SHP77 (cell line): ENCODE data around the gene ANTXR1.
"Not testable (repeated sequence)": the region's sequence is repeated elsewhere in the genome, so short reads cannot be mapped to it uniquely, and the experiment has no call there.

Experiments
- DNase-seq, 2 experiments: peaks; one replicate each; lab custom pipeline; 2025; lab: John Stamatoyannopoulos, UW

ANTXR1 gene

DNA sequence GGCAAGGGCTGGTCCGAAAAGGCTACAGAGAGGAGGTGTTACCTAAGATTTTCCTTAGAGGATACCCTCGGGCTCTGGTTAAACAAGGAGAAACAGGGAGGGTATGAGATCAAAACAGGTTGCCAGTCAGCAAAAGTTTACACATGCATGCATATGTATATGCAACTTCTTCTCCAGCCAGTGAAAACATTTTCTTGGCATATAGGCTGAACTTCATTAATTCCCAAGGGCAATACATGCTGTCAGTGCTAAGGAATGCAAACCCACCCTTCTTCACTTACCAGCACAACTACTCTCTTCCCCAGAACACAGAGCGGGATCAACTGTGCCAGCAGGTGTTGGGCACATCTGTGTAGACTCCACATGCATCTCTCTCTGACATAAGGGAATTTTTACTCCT, 198.1 kb downstream of the ANTXR1 start:
- no peak for DNase-seq

DNA sequence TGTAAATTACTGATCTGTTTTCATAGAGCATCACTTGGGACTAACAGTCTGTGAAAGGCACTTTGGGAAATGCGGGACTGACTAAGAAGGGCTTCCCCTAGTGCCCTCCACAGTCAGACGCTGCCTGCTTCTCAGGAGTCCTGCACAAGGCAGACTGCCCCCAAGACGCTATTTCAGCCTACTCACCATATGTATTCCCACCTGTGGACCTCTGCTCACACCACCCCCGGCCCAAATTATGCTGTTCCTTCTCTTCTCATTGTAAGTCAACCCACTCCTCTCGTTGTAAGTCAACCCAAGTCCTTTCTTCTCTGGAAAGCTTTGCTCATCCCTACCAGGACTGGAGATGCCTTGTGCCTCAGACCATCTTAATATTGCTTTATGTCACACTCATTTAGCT, 198.7 kb downstream of the ANTXR1 start:
- DNase-seq: no peak

DNA sequence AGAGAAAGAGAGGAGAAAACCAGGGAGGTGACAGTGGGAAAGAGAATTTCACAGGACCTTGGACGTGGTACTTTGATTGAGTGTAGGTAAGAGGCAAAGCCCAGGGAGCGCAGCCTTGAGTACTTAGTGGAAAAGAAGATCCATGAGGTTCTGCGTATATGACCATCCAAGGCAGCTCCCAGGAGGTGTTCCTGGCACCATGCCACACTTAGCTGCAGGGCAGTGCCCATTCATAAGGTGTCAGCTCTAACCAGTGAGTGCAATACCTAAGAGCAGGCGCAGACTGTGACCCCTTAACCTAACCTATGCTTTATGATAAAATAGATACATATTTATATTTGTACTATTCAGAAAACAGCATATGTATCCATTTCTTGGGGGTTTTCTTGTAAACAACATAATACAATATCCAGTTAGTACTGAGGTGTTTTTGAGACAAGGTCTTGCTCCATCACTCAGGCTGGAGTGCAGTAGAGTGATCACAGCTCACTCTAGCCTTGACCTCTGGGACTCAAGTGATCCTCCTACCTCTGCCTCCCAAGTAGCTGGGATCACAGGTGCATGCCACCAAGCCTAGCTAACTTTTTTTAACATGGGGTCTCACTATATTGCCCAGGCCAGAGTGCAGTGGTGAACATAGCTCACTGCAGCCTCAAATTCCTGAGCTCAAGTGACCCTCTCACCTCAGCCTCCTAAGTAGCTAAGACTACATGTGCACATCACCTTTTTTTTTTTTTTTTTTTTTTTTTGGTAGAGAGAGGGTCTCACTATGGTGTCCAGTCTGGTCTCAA, 199.5 kb downstream of the ANTXR1 start:
- no peak for DNase-seq

DNA sequence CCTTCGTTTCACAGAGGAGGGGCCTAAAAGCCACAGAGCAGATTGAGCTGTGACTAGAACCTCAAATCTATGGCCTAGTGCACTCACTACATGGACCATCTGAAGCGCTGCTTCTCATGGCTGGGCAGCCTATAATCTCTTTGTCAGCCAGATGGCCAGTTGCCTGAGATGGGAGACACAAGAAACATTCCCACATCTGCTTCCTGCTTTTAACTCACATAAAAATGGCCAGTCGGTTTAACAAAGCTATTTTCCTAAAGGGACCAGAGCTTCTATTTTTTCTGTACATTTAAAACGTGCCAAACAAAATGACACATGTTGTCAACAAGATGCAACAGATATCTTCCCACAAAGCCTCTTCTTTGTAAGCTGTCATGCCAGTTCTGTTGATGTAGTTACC, 200.2 kb downstream of the ANTXR1 start:
- no peak for DNase-seq

DNA sequence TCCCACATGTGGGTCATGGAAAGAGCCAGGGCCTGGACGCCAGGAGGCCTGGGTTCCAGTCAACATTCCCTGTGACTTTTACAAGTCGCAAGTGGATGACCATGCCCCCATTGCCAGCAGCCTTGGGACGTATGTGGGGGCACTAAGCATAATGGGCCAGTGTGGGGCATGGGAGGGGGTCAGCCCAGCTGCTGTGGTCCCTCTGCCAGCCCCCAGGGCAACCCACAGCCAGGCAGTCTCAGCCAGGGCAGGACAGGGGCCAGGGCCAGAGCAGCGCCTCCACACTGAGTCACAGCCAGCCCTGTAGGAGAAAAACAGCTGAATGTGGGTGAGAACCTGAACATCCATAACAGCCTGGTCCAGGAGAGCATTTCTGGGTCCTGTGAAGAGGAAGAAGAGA, 200.8 kb downstream of the ANTXR1 start:
- DNase-seq: no peak

DNA sequence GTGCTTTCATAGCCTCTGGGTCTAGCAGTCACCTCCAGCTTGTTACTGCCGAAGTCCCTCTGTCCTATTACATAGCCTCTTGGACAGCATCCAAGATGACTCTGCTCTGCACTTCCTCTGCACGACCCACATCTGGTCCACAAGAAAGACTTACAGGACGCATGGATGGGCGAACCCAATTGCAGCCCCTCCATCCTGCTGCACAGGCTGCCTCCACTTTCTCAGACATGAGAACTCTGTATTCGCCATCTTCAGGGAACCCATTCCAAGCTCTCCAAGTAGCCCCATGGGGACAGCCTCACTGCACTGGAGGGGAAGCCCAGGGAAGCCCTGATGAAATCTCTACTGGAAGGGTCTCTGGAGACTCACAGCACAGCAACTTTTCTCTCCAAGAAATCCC, 201.9 kb downstream of the ANTXR1 start:
- DNase-seq: no peak

DNA sequence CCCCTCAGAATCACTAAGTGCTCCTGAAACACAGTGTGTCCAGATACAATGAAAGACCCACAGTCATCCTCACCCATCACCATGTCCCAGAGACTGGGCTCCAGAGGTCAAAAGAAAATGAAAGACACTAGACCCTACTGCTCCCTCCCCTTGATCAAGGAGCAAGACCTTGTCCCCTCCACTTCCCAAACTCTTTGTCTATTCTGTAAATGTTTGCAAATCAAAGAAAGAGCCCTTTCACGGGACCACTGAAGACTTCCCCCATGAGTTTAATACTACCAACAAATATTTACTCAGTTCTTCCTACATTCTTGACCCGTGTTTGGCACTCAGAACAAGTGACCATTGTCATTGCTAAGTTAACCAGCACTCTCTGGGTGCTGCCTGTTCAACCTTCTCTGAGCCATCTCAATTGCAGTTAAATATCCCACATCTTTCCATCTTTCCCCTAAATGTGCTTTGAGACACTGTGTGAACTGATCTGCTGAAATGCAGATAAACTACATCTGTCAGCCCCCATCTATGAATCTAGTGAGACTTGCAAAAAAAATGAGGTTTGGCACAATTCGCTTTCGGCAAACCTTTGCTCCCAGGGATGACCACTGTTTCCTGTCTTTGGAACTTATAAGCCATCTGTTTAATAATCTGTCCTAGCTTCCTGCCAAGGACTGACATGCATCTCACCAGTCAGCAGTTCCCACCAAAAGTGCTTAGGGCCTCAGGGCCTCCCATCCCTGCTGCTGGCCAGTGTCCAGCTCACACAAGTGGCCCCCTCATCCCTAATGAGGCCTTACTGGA, 203.8 kb downstream of the ANTXR1 start:
- DNase-seq: no peak

DNA sequence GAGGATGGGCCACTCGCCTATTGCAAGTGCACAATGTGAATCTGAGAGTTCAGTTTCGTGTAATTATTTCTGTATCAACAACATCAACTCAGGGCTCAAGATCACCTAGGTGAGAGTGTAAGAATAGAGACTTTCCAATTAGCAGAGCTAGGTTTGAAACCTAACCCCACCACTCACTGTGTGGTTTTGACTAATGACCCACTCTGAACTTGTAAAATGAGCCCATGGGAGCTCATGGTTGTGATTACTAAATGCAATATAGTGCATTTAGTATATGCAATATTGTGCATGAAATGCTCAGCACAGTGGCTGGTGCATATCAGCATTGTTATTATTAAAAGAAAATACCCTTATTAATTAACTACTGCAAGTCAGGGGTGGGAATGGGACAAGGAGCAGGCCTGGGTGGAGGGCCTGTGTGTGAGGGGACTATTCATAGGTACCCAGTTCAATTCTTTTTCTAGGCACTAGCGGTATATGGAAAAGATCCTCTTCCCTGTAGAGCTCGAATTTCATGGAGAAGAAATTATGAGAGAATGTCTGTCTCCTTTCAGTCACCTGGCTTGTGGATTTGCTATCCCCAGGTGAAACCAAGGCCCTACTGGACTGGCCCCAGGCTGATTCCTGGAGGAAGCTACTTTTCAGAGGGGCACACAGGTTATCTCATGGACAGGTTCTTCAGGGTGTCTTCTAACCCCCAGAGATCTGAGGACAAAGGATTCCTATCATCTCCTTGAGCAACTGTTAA, 204.5 kb downstream of the ANTXR1 start:
- no peak for DNase-seq

DNA sequence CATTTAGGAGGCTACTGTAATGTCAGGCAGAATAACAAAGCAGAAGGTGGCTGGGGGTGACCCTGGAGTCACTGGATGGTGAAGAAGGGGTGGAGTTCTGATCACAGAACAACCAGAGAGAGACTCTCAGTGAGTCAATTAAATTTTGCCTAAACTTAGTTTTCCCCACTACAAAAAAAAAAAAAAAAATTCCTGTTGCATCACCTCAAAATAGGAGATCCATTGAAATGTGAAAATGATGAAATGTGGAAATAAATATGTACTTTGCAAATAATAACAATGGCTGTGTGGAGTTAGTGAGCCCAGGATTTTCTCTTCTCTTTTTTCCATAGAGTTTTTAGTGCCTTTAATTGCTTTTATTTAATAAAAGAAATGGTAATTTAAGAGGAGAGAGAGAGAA, 208.5 kb downstream of the ANTXR1 start:
- no peak for DNase-seq

DNA sequence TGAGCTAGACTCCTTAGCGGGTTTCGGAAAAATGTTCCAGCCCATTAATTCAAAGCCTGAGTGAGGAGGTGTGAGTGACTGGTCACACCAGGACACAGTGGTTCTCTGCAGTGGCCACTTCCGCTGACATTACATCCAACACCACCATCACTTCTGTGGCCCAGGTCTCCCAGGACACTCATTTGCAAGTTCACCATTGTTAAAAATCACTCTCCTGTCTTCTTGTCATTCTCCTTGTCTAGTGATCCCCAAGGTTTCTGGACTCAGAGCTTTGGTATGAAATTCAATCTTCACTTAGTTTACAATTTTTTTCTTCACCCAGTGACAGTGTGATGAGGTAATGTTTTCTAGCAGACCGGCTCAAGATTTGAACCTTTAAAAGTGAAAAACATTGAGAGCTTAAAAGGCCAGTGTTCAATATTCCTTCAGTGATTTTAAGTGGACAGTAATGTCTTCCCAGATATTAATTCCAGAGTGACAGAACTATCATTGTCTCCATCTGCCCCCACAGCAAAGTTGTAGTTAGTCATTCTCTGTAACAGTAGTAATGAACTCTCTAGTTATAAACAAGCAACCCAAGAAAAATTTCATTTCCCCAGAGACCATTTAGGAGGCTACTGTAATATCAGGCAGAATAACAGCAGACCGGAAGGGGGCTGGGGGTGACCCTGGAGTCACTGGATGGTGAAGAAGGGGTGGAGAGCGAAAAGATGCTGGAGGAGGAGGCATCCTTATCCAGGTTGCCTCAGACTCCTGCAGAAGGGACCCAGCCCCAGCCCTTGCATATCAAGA, 209.2 kb downstream of the ANTXR1 start:
- no peak for DNase-seq

DNA sequence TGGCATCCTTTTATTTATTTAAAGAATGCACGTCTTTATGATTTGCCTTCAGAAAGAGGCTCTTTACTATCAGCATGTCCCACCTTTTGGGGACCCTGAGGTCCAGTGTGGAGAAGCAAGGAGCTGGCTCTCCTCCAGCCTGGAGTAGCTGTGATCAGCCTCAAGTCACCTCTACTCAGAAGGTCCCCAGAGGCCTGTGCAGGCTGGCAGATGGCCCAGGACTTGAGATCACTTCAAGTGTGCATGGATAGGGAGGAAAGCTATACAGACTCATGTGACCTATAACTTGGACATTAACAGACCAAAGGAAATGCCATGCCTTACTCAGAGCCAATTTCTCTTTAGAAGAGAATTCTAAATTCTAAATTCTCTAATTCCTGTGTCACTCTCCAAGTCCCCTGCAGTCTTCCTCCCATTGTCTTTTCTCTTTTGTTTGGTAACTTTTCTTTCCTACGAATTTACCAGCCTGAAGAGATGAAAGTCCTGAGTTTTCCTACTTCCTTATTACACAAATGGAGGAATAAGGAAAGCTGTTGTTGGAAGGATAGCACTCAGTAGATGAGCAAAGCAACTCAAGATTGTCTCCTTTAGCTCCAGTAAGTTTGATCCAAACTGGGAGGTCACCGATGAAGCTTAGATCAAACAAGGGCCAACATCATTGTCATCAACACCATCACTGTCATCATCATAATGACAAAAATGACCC, 210.1 kb downstream of the ANTXR1 start:
- DNase-seq: no peak

DNA sequence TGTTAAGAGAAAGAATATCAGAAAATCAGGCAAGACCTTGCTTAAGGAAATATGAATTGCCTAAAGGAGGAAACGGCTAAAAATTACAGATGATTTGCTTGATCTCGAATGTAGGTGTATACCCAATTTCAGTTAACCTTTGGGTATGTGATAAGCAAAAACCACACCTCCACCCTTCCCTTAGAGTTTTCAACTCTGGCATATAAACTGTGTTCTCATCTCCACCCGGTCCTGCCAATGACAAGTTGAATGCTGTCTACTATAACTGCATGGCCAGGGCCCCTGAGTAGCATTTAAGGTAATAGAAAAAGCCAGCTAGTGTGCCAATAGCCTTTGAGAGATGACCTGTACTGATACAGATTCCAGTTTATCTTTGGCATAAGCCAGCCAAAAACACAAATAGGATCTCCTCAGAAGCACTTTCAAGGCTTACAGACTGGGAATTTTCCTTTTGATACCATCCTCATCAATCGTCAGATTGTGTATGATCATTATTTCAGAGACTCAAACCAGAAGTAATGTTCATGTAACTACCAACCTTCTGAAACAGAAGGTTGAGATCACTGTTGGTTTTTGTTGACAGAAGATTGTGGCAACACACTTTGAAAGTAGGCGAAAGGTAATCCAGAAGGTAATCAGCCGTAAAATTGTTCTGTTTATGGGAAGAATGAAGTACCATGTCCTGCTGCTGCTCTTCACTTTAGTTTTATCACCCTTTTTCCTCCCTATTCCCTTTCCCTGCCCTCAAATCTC, 211.0 kb downstream of the ANTXR1 start:
- no peak for DNase-seq

DNA sequence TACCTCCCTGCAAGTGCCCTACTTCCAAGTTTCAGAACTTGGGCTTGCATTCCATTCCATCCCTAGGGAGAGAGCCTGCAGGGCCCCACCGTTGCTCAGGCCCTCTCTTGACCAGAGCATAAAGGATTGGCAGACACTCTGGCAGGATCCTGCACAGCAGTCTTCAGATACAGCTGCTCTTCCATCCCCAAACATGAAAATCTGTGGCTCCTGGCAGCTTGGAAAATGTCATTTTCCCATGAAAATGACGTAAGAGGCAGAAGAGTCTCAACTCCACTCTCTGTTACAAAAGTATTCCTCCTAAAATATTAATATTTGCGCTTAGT, 211.5 kb downstream of the ANTXR1 start:
- no peak for DNase-seq

DNA sequence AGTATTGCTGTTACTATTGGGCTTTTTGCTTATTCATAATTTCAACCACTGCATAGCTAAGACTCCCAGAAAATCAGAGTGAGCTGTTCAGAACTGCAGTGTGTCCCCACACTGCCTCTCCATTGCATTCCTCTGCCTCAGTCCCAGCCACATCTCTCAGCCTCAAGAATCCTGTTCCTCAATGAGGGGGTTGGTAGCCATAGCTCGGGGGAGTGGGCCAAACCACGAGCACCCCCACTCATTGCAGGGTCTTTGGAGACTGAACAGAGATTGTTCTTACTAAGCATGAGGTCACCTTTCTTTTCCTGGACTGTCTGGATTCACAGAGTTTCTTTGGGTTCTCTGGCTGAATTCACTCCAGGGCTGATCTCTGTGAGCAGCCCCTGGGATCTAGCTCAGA, 213.0 kb downstream of the ANTXR1 start:
- DNase-seq: no peak

DNA sequence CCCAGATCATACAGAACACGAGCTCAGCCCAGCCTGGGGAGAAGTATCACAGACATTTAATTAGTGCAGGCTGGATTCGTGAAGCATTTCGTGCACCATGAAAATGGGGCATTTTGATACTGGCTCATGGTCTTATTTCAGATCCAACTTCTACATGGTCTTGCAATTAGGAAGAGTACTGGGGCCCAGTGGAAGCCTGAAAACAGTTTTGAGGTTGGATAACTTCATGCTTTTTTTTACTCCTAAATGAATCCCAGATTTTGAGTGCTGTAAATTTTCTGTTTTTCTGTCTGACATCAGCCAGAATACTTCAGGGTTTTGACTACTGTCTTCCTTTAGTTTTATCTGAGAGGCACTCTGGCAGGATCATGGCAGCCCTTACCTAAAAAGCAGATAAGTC, 213.9 kb downstream of the ANTXR1 start:
- DNase-seq: no peak

DNA sequence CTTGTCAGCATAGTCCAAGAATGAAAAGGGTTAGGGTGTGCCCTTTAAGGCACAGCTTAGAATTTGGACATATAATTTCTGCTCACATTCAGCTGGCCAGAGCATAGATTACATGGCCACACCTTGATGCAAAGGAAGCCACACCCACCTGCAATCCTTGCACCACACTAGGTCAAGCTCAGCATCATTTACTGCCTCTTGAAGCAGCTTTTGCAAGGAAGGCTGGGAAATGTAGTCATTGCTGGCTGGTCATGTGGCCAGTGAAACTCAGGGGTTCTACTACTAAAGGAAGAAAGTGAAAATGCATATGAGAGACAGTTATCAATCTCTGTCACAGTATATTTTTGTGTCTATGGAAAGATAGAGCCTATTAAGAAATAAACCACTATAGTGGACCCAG, 214.7 kb downstream of the ANTXR1 start:
- no peak for DNase-seq

DNA sequence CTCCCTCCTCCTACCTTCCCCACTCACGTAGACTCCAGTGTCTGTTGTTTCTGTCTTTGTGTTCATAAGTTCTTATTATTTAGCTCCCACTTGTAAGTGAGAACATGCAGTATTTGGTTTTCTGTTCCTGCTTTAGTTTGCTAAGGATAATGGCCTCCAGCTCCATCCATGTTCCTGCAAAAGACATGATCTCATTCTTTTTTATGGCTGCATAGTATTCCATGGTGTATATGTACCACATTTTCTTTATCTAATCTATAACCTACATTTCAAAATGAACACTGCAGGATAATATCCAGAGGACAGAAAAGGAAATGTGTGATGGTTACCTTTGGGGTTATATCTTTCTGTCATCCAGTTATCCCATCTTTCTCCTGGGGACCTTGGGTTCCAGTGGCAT, 218.0 kb downstream of the ANTXR1 start:
- DNase-seq: not testable (repeated sequence)

DNA sequence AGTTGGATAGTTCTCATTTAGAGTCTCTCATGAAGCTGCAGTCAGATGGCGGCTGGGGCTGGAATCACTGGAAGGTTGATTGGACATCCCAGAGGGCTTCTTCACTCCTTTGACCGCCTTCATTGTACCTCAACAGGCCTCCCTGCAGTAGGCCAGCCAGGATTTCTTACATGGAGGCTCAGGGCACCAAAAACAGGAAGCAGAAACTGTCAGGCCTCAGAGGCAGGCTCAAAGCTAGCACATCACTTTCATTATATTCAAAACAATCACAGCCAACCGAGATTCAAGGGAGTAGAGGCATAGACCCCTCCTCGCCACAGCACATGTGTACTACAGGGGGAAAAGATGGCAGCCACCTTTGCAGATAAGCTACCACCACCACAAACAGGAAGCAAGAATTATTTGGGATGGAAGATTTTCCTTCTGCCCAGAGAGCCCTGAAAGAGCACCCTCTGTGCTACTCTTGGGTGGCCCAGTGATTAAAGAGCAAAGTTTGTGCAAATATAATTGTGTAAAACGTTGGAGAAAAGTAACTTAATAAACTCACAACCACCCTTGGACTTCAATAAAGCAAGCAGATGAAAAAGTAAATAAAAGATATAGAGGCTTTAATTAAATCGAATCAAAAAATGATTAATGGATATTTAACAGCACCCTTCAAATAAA, 218.8 kb downstream of the ANTXR1 start:
- DNase-seq: no peak

DNA sequence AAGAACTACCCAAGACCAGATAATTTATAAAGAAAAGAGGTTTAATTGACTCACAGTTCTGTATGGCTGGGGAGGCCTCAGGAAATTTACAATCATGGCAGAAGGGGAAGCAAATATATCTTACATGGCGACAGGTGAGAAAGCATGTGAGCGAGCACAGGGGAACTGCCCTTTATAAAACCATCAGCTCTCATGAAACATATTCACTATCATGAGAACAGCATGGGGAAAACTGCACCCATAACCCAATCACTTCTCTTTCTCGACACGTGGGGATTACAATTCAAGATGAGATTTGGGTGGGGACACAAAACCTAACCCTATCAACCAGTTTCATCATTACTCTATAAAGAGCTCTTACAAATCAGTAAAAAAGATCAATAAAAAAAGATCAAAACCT, 222.9 kb downstream of the ANTXR1 start:
- not testable (repeated sequence) for DNase-seq

DNA sequence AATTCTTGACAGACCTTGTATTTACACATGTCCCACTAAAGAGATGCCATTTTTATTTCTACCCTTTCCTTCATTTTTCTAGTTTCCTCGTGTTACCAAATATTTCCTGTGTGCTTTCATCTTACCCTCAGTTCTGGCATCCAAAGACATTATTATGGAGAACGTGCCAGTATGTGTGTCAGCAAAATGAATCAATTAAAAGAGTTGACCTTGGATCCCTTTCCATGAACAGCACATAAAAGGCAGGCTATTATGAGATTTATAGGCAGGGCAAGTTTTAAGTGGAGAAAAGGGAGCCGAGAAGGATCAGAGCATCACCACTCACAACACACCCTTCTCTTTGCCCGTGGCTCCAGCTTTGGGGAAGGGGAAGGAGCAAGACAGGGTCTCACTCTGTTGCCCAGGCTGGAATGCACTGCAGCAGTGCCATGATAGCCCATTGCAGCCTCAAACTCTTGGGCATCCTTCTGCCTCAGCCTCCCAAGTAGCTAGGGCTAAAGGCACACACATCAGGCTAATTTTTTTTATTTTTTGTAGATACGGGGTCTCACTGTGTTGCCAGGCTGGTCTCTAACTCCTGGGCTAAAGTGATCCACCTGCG, 224.2 kb downstream of the ANTXR1 start:
- DNase-seq: no peak
